ENCODE results near the gene EYA3.

DNA sequence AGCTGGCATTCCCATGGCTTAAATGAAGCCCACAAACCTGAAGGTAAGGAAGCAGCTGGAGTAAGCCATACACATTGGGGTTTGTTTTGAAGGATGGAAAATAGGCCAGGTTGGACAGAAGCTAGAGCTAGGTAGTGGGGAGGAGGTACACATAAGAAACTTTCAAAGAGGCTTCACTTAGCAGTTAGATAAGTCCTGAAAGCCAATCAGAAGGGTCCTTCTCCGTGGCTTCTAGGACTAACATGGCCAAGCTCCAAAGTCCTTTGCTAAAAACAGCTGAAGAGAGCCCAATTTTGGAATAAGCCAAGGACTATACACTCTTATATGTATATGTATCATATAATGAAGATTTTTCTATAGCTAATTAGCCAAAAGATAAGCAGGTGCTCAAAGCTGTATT, 1.8 kb downstream of the EYA3 start:
- TF ChIP-seq EZH2 (optimal IDR thresholded peaks at IDR 0.05; ENCODE audit: low read depth, low read length) = no peak
- TF ChIP-seq, protein P1, sequence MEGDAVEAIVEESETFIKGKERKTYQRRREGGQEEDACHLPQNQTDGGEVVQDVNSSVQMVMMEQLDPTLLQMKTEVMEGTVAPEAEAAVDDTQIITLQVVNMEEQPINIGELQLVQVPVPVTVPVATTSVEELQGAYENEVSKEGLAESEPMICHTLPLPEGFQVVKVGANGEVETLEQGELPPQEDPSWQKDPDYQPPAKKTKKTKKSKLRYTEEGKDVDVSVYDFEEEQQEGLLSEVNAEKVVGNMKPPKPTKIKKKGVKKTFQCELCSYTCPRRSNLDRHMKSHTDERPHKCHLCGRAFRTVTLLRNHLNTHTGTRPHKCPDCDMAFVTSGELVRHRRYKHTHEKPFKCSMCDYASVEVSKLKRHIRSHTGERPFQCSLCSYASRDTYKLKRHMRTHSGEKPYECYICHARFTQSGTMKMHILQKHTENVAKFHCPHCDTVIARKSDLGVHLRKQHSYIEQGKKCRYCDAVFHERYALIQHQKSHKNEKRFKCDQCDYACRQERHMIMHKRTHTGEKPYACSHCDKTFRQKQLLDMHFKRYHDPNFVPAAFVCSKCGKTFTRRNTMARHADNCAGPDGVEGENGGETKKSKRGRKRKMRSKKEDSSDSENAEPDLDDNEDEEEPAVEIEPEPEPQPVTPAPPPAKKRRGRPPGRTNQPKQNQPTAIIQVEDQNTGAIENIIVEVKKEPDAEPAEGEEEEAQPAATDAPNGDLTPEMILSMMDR (IDR thresholded peaks at IDR 0.05; ENCODE audit: low read length) = no peak
- no peak for TF ChIP-seq EZH2phosphoT487 (IDR thresholded peaks at IDR 0.05; ENCODE audit: low read length)

Measured in MM.1S (cell line).